Fibroblast of skin of right quadriceps (primary cell): ENCODE results near the gene PTPRF.
A peak's percentile ranks its signal among the peaks of the same experiment; 100 is the strongest.
"Not testable (repeated sequence)": the region's sequence is repeated elsewhere in the genome, so short reads cannot be mapped to it uniquely, and the experiment has no call there.

Experiments
- DNase-seq: peaks from one replicate; pipeline ENCODE4 v3.0.0-alpha.2; 2013

Gene PTPRF

GRCh38 chr1:43538969-43539368 is 8.3 kb downstream of the PTPRF start:
- no peak for DNase-seq

- no peak for DNase-seq
Observed at GRCh38 chr1:43539726-43540434, 9.2 kb downstream of the PTPRF start.

DNA sequence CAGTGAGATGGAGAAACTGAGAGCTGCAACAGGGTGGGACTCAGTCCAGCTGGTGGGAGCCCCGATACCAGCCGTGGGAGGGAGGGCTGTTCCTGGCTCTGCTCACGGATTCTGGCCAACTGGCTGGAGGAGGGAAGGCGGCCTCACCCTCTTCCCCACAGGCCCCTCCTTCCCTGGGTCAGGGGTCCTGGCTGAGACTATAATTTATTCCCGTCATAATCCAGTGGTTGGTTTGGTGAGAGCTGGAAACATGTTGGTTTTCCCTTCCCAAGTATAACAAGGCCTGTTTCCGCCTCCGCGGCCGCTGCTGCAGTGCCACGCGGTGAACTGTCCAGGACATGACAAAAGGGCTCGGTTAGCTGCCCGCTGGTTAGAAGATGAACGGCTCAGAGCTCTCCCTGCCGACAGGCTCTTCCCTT is 10.0 kb downstream of the PTPRF start:
- DNase-seq, result no peak

- DNase-seq, result no peak
Observed at GRCh38 chr1:43541141-43541540, 10.5 kb downstream of the PTPRF start.

- DNase-seq, result no peak
Observed at GRCh38 chr1:43541721-43542401, 11.2 kb downstream of the PTPRF start.

DNA sequence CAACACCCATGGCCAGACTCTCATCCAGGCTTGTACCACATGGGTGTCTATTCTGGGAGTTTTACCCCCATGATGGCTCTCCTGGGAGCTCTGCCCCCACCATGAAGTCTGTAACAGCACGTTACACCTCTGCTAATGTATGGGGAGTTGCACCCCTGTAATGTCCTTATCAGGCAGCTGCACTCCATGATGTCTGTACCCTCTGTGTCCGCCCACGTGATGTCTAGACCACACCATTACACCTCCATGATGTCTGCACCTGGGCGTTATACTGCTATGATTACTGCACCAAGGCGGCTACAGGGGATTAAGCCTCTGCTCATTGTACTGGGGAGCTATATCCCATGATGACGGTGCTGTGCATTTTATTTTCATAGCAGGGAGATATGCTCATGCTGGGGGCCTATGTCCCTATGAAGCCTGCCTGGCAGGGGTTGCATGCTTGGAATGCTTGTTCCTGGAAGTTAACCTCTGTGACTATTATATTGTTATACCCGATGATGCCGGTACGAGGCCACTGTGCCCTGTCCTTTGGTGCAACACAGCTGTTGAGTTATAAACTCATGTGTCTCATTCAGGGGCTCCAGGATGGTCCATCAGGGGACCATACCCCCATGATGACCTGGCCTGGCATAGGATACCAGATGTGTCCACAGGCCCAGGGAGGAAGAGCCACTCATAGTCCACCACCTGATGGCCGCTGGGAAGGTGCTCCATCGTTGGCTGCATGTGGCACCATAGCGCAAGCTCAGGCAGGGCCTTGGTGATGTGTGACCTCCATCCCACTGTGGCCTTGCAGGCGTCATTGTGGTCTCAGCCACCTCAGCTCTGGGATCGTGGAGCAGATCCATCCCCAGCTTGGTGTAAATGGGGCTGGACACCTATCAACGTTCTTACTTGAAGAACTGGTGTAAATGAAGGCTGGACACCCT is 12.1 kb downstream of the PTPRF start:
- no peak for DNase-seq

DNA sequence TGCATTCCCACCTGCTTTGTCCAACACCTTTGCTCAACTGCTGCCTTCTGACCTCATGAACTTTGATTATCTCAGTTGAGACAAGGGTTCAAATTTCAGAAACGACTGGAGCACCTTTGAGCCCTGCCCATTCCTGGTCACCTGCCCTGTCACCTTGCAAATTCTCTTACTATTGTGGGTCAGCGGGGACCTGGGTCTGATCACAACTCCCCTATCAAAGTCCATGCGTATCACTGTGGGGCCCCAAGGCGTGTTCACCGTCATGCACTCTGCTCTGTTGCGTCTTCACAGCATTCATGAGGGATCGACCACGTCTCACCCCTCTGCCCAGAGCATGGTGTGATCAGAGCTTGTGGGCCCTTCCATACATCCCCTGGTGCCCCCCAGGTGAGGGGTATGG is 12.9 kb downstream of the PTPRF start:
- DNase-seq, result no peak

DNA sequence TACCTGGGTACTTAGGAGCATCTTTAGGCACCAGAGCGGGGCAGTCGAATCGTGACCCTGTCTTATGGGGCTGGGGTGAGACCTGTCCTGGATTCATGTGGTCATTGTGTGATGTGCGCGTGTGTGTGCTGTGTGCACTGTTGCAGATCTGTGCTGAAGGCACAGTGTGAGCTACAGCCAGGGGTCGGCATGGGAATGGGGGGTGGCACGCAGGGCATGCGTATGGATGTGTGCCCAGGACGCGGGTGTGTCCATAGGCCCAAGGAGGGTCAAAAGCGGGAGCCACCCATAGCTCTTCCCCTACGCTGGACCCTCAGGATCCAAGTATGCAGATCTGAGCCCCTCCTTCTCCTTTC is 14.6 kb downstream of the PTPRF start:
- DNase-seq, result no peak

GRCh38 chr1:43545695-43546387 is 15.2 kb downstream of the PTPRF start:
- DNase-seq, result peak; percentile 35

DNA sequence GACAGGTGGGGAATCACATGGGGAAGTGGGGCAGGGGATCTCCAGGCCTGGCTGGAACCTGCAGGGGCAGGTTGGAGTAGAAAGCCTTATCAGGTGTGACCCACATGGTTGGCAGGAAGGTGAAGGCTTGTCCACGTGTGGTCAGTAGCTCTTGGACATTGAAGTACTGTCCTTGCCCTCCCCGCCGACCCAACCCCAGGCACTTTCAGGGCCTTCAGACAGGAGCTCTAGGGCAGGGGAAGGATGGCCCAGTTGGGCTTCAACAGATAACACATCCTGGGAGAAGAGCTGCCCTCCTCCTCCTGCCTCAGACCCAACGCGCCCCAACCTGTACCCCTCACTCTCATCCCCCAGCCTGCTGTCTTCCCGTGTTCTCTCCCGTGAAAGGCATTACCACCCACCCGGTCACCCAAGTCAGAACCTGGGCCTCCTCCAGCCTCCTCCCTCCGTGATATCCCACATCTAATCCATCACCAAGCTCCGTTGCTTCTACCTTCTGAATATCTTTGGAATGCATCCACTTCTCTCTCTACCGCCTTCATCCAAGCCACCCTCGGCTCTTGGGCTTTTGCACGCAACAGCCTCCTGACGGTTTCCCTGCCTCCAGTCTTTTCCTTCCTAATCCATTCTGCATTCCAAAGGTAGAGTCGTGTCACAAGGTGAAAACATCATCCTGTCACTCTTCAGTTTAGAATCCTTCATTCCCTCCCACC is 15.9 kb downstream of the PTPRF start:
- no peak for DNase-seq

- DNase-seq, result no peak
Observed at GRCh38 chr1:43547538-43548072, 16.9 kb downstream of the PTPRF start.

GRCh38 chr1:43548285-43549271 is 17.9 kb downstream of the PTPRF start:
- DNase-seq, result peak; percentile 30

DNA sequence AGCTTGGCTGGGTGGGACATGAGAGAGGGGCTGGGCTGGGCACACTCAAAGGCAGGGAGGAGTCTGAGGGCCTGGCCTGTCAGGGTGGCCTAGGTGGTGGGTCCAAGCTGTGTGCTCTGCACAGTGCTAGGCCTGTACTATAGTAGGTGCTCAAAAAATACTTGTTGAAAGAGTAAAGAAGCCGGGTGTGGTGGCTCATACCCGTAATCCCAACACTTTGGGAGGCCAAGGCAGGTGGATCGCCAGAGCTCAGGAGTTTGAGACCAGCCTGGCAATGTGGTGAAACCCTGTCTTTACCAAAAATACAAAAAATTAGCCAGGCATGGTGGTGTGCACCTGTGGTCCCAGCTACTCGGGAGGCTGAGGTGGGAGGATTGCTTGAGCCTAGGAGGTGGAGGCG is 18.7 kb downstream of the PTPRF start:
- DNase-seq, result not testable (repeated sequence)

DNA sequence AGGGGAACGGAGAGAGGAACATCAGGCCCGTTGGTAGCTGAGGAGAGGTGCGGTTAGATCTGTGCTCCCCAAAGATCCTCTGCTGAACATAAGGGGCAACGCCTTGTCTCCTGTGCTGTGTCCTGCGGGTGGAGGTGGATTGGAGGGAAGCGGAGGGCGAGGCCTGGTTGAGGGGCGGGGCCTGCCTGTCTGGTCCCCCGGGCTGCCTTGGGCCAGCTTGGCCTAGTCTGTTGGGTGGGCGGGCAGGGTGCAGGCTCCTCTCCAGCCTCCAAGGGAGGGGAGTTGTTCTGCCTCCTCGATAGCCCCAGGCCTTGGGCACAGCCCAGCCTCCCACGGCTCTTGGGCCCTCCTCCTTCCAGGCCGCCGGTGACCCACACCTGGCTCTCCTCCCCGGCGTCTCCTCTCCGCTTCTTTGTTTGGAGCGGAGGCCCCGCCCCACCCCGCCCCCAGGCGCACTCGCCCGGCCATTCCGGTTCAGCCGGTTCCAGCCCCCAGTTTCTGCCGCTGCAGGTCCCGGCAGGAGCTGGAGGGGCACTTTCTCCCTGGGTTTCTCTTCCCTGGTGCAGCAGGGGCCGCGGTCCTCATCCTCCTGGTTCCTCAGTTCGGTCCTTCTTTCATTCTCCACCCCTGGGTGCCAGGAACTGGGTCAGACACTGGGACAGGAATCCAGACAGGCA is 19.4 kb downstream of the PTPRF start:
- no peak for DNase-seq

DNA sequence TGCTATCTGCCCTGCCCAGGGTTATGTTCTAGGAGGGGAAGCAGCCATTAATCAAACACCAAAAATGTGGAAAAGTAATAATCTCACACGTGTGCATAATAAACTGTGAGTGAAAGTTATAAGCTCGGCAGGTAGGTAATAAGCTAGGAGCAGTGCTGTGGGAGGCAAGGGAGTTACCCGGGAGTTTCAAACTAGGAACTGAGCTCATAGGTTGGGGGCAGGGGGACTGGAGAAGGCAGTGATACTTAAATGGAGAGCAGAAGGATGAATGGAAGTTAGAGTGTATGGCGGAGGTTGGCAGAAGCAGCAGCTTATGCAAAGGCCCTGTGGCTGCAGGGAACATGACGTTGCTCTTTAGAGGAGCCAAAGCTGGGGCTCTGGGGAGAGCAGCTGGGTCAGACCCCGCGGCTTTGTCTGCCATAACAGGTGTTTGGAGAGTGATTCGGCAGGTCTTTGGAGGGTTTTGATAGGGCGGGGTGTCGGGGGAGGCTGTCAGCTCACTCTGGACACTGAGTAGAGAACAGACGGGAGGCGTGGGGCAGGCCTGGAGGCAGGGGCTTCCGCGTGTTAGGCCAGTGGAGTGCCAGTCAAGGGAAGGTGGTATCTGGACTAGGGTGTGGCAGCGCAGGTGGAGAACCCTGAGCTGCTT is 20.0 kb downstream of the PTPRF start:
- DNase-seq, result no peak

DNA sequence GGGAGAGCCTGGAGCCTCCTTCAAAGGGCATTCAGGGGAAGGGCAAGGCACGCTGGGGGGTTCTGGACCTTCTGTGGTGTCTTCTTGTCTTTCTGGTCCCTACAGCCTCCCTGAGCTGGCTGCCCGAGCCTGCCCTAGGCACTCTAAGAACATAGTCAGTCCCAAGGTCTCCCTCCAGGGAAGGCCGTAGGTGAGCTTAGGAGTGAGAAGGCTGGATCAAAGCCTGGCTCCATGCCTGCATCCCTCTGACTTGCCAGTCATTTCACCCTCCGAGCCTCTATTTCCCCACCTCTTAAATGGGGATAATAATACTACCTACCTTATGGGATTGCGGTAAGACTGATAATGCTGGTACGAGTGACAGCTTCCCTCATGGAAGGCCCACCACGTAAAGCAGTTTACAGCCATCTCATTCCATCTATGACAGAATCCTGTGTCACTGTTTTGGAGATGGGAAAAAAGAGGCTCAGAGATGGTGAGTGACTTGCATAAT is 20.8 kb downstream of the PTPRF start:
- no peak for DNase-seq

DNA sequence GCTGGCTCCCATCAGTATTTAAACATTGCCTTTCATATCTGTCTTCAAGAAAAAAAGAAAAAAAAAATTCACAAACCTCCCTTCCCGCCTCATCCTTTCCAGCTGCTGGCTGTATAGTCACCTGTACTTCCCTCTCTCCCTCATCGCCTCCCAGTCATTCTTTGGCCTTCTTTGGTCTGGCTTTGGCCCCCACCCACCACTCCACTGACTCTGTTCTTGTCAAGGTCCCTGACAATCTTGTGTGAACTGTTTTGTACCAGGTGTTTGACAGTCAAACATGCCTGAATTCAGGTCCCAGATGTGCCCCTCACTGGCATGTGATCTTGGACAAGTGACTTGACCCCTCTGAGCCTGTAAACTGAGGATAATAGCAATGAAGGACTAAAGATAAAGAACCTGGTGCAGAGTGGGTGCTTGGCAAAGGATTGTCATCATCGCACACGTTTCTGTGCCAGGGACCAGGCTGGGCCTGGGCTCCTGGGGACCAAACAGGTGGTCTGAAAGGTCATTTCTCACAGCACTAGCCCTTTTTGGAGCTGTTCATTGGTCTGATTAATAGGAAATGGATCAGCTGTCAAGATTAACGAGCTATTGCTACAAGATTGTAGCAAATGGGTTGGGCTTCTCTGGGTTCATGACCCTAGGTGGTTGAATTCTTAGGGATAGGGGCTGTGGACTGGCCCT is 21.5 kb downstream of the PTPRF start:
- no peak for DNase-seq

DNA sequence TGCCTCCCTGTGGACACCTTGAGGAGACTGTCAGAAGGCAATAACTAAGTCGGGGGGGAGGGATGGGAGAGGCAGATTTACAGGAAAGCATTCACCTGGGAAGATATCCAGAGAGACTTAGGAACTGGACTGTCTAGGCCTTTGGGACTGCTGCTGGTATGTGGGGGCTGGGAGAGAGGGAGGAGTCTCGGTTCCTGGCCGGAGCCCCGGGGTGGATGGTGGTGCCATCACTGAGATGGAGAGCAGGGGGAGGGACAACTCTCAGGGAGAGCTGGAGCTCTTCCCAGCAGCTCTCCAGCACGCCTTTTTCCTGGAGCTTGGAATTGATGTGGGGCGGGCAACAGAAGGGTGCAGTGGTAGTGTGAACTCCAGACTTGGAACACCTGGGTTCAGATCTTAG is 22.1 kb downstream of the PTPRF start:
- DNase-seq, result peak; percentile 49
